Endothelial cell of umbilical vein (primary cell): ENCODE results near the gene TXNRD3.

Experiments
- JUN ChIP-seq: IDR thresholded peaks from 2 replicates; pipeline ENCODE4 v1.6.1; 2011; ENCODE audit warnings: borderline replicate concordance, low read depth; ENCODE audit not compliant: insufficient read length, insufficient read depth
- TF ChIP-seq, protein P1 (sequence below), 2 donors: IDR thresholded peaks; 1 replicate in 1 of 2; 2 replicates in 1 of 2; pipeline ENCODE4 v1.5.1; 2011; ENCODE audit warnings: low read length in 2 of 2, mild to moderate bottlenecking in 2 of 2, moderate library complexity in 2 of 2, control low read depth in 1 of 2, inconsistent platforms in 1 of 2, low read depth in 1 of 2; ENCODE audit not compliant: insufficient read depth in 1 of 2; ENCODE audit errors: extremely low read depth in 1 of 2

DNA sequence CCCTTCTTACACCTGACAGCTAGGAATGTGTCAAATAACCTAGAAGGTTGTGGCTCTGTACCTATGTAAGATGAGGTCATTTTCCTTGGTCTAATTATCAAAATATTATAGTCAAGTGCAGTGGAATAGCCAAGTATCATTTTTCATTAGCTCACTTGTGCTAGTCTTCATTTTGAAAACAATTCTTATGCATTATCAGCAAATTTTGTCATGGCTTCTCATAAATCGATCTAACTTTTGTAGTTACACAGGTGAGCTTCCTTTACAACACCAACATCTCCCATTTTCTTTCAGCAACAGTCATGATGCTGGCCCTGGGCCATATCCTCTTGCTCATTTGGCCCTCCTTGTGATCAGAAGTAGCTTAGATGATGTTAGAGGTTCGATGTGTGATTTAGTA lies 10.3 kb downstream of the TXNRD3 start:
- TF ChIP-seq, protein P1, sequence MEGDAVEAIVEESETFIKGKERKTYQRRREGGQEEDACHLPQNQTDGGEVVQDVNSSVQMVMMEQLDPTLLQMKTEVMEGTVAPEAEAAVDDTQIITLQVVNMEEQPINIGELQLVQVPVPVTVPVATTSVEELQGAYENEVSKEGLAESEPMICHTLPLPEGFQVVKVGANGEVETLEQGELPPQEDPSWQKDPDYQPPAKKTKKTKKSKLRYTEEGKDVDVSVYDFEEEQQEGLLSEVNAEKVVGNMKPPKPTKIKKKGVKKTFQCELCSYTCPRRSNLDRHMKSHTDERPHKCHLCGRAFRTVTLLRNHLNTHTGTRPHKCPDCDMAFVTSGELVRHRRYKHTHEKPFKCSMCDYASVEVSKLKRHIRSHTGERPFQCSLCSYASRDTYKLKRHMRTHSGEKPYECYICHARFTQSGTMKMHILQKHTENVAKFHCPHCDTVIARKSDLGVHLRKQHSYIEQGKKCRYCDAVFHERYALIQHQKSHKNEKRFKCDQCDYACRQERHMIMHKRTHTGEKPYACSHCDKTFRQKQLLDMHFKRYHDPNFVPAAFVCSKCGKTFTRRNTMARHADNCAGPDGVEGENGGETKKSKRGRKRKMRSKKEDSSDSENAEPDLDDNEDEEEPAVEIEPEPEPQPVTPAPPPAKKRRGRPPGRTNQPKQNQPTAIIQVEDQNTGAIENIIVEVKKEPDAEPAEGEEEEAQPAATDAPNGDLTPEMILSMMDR (IDR thresholded peaks at IDR 0.05; ENCODE audit: extremely low read depth in 1 of 2, insufficient read depth in 1 of 2, low read depth in 1 of 2, low read length in 2 of 2), result no peak
- TF ChIP-seq JUN, result no peak
